Stimulated activated CD8-positive, alpha-beta memory T cell treated with anti-CD3 and anti-CD28 coated beads, Interleukin-15, amount 100 ng/mL, for 1 hour (primary cell): ENCODE measurements around the gene CAMTA1.

Experiments
- DNase-seq: peaks from one replicate; pipeline ENCODE4 v3.0.0-alpha.2; 2020; ENCODE audit warnings: low read depth

The CAMTA1 gene

DNA sequence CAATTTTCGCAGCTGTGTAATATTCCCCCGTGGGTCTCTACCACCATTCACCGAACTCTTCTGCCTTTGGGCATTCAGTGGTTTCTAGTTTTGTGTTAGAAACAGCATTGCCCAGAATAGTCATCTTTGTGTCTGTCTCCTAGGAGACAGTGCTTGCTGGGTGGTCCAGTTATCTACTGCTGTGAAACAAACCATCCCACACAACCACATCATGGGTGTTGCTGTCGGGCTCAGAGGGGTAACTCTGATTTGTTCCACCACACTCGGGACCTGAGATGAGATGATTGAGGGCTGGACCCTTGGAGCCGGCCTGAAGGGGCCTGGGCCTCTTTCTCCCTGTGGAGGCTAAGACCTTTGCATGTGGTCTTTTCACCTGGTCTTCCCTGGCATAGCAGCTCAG, 558.6 kb downstream of the CAMTA1 start:
- no peak for DNase-seq

DNA sequence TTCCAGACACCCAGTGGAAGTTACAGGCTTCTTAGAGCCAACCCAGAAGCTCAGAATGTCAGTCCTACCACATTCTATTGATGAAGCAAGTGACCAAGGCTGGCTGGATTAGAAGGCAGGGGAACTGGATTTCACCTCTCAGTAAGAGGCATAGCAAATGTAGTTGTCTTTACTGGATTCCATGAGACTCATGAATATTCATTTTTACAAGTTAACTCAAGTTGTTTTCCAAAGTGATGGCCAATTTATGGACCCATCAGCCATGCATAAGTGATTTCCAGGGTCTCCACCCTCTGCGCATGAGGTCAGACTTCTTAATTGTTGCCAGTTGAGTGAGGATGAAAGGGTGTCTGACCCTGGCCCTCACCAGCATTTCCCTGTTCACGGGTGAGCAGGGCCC, 559.0 kb downstream of the CAMTA1 start:
- DNase-seq = no peak

DNA sequence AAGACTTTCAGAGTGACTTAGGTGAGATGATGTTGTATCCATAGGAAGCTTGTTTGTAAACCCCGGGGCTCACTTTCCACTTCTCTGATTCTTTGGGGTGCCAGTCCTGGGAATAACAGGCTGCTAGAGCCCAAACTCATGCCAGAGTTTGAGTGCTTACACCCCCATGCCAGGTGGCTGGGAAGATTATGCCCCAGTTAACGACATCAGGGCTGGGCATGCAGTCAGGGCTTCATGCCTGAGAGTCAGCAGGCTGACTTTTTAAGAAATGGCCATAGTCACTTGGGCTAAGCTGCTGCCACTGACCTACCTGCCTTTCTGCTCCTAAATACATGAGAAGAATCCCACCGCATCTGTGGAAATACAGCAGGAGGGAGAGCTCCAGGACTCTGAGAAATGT, 560.3 kb downstream of the CAMTA1 start:
- DNase-seq = no peak

GRCh38 chr1:7346070-7346596, 560.9 kb downstream of the CAMTA1 start:
- DNase-seq = no peak

- DNase-seq = no peak
These were observed 561.6 kb downstream of the CAMTA1 start for GRCh38 chr1:7346600-7347570.

DNA sequence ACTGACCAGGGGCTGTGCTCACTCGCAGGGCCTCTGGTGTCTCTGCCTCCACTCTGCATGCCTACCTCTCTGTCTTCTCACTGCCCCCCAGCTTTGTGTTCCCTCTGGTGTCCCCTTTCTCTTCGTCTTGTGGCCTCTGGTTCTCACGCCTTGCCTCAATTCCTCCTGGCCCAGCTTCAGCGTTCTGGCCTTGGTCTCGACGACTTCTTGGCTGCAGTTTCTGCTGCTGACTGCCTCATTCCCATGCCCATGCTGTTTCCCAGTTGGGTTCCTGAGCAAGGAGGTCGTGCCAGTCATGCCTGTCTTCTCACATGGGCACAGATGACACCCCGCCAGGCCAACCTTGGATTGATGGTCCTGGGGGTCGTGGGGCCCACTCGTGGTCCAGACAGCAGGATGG, 562.8 kb downstream of the CAMTA1 start:
- no peak for DNase-seq

DNA sequence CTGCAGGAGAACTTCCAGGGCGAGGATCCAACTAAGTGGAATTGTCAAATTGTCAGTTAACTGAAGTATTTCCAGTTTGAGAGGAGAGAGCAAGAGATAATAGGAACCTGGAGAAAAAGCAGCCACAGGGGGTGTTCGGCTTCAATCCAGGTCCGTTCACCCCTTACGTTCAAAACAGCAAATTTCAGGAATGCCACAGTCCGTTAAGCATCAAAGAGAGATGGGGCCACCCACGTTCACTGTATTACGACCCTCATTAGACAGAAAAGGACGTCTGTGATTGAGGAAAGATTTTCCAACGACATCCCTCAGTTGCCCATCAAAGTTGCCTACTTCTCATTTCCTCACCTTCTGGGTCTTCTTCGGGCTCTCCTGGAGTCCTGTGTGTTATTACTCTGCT, 563.3 kb downstream of the CAMTA1 start:
- no peak for DNase-seq

- no peak for DNase-seq
These were observed 565.5 kb downstream of the CAMTA1 start for GRCh38 chr1:7350804-7351203.

- DNase-seq = no peak
These were observed 566.4 kb downstream of the CAMTA1 start for GRCh38 chr1:7351649-7352048.

DNA sequence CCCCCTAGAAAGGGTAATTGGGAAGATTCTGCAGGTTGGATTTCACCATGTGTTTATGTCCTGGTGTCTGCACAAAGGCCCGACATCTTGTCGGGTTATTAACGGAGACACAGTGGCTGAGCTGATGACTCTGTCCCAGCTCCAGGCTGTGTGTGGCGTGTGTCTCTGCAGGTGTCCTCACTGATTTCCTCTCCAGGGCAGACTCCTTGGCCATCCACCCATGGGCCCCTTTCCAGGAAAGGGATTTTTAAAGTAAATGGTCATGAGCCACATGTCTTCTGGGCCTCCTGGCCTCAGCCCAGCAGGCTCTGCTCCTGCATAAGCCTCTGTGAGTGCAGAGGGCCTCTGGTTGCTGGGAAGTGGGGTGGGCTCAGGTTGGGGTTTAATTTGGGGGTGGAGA, 567.1 kb downstream of the CAMTA1 start:
- no peak for DNase-seq

- no peak for DNase-seq
These were observed 567.7 kb downstream of the CAMTA1 start for GRCh38 chr1:7352974-7353373.

DNA sequence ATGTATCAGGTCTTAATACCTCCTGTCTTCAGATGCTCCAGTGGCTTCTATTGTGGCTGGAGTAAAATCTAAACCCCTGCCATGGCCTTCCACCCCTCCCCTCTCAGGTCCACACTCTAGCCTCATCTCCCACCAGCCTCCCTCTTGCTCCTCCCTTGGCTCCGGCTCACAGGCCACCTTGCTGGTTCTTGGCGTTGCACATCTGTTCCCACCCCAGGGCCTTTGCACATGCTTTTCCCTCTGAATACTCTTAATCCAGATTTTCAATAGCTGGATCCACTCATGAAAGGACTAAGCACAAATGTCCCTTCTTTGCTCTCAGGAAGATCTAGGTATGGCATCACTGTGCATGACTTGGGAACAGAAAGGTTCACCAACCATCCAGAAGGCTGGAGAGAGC, 570.4 kb downstream of the CAMTA1 start:
- no peak for DNase-seq

- no peak for DNase-seq
These were observed 570.8 kb downstream of the CAMTA1 start for GRCh38 chr1:7356079-7356478.

DNA sequence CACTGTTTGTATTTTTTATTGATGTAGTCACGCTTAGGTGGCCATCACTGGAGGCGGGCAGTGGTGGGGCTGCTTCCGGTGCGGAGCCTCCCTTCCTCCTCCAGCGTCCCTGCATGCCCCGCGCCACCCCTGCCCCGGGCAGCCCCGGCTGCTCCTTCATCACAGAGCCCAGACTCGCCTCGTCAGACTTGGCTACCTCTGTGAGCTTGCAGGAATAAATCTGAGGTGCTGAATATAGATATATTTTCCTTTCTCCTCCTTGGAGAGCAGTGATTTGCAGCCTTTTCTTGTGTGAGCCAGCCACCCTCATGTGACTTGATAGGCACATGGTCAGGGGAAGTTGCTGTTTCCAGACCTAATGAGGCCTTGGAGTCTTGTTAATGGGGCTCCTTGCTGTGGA, 573.2 kb downstream of the CAMTA1 start:
- no peak for DNase-seq

- no peak for DNase-seq
These were observed 575.3 kb downstream of the CAMTA1 start for GRCh38 chr1:7360526-7360925.

GRCh38 chr1:7362947-7363346, 577.7 kb downstream of the CAMTA1 start:
- no peak for DNase-seq

GRCh38 chr1:7363450-7363849, 578.2 kb downstream of the CAMTA1 start:
- no peak for DNase-seq

DNA sequence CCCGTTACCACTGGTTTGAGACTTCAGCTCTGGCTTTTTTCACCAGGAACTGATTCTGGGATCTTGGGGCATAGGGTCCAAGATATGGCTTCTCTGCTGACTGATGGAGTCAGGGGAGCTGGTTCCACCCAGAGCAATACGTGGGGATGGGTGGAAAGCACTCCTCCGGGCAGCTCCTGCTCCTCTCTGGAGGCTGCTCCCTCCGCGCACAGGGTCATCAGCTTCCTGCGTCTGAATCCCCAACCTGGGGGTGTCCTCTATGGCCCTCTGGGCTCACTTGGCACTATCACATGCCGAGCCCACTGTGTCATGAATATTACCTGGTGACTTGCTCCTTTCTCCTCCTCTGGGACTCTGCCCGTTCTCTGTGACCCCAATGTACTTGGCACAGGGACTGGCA, 580.5 kb downstream of the CAMTA1 start:
- no peak for DNase-seq

- no peak for DNase-seq
These were observed 581.2 kb downstream of the CAMTA1 start for GRCh38 chr1:7366286-7366954.

GRCh38 chr1:7366955-7367665, 581.9 kb downstream of the CAMTA1 start:
- no peak for DNase-seq

- no peak for DNase-seq
These were observed 584.6 kb downstream of the CAMTA1 start for GRCh38 chr1:7369866-7370265.

- DNase-seq = no peak
These were observed 586.7 kb downstream of the CAMTA1 start for GRCh38 chr1:7371926-7372325.
